Gastrocnemius medialis (tissue), 4 donors: ENCODE data around the gene SEC62. TPM values are rescaled to one million over a fixed set of nuclear protein-coding genes. Genes with fewer than 3 reads are reported as not detected.

ENCODE experiments used
- ATAC-seq, 2 donors: fragments of 150-250 bp; one replicate each; pipeline ENCODE4 v1.9.1; 2016
- DNase-seq, 2 donors: peaks; one replicate each; pipeline ENCODE4 v3.0.0-alpha.2; 2019
- H3K27ac ChIP-seq, 4 donors: fragments of 200-600 bp; sonication (generic); 1 replicate in 1 of 4; 2 replicates in 3 of 4; pipeline ENCODE4 v1.5.1; 2016 to 2018; ENCODE audit warnings: mild to moderate bottlenecking in 2 of 4, moderate library complexity in 1 of 4
- H3K27me3 ChIP-seq, 3 donors: fragments of 200-600 bp; sonication (generic) in 2 of 3; 1 replicate in 1 of 3; 2 replicates in 2 of 3; pipeline versions ENCODE4 v1.5.1 to v1.6.0; 2016 to 2019; ENCODE audit warnings: mild to moderate bottlenecking in 1 of 3, moderate library complexity in 1 of 3
- H3K36me3 ChIP-seq, 2 donors: fragments of 200-600 bp; sonication (generic) in 1 of 2; one replicate each; pipeline ENCODE4 v1.5.1; 2017 to 2018
- H3K4me1 ChIP-seq, 2 donors: fragments of 200-600 bp; sonication (generic) in 1 of 2; one replicate each; pipeline ENCODE4 v1.5.1; 2016 to 2017; ENCODE audit warnings: mild to moderate bottlenecking in 2 of 2
- H3K4me3 ChIP-seq, 4 donors: fragments of 200-600 bp; sonication (generic) in 3 of 4; 1 replicate in 1 of 4; 2 replicates in 3 of 4; pipeline ENCODE4 v1.5.1; 2016 to 2019; ENCODE audit warnings: mild to moderate bottlenecking in 2 of 4
- H3K9me3 ChIP-seq, 3 donors: fragments of 200-600 bp; sonication (generic) in 2 of 3; 1 replicate in 1 of 3; 2 replicates in 2 of 3; pipeline ENCODE4 v1.5.1; 2016 to 2019
- POLR2A ChIP-seq, 2 donors: fragments of 450-650 bp; IDR thresholded peaks; one replicate each; pipeline ENCODE4 v1.6.1; 2017; ENCODE audit warnings: antibody characterized with exemption in 2 of 2, mild to moderate bottlenecking in 2 of 2, moderate library complexity in 2 of 2
- in situ Hi-C, 4 donors: fragments of 200-750 bp; cut with MboI; loops; one replicate each; pipeline versions ENCODE4 v1.15.0 to v1.8.0; 2017; ENCODE audit warnings: low sequenced_read_pairs in 4 of 4
- intact Hi-C: fragments of 100-400 bp; cut with DNase I; formaldehyde crosslinking; loops from one replicate; pipeline ENCODE4 v1.15.1; 2023; ENCODE audit warnings: low total_unique reads
- total RNA-seq, 4 donors: library from RNA; depleted of rRNA; stranded (reverse); fragments of >200 nt; gene quantifications; one replicate each; pipeline versions ENCODE4 v1.1.0 to v1.2.3, GENCODE V29; 2016
- TF ChIP-seq, protein P1 (sequence below), 5 experiments: fragments of 450-650 bp in 3 of 5; fragments of 200-600 bp in 2 of 5; sonication (generic) in 2 of 5; IDR thresholded peaks in 4 of 5; conservative IDR thresholded peaks in 1 of 5; 1 replicate in 4 of 5; 2 replicates in 1 of 5; pipeline ENCODE4 v1.5.1; 2016 to 2019; ENCODE audit warnings: antibody characterized with exemption in 5 of 5, mild to moderate bottlenecking in 3 of 5, moderate library complexity in 3 of 5

SEC62 gene
- total RNA-seq, 4 donors from 2014 or later, result 22.6 to 42.8 (median 30.4) TPM

DNA sequence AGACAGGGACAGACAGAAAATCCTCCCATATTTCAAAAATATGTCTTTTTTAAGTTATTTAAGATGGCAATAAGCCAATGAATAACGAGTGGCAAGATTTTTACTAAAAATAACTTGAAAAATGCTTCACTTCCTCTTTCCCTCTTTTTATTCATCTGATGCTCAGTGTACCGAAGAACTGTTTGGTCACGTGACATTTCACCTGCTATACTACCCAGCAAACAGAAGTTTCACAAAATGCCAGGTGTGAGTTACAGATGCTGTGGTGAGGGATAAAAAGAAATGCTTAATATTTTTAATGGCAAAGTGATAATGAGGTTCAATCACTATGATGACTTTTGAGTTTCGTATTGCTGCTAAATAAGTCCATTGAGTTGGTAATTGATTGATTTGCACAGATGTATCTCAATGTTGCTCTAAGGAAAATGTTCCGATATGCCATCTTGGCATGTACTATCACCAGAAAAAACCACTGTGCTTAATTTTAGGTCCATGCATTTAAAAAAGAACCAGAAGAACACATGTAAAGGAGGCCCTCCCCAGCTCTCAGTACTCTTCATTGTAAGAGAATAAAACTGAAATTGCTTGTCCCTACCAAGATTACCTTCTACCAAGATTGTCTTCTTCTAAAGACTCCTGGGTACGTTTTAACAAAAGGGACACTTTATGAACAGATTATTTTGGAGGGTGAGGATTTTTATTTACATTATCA, 26.0 kb upstream of the SEC62 start:
- Histone ChIP-seq H3K36me3 (no peaks in the 10 kb centered on the region), H3K9me3 (no peaks in the 10 kb centered on the region), H3K4me1 (no peaks in the 10 kb centered on the region), H3K27ac (no peak overlapping the region), H3K27me3 (peaks cover 0 to 3% (median 0%) of the 10 kb centered on the region in 3 donors), H3K4me3 (no peak overlapping the region)
- intact Hi-C loops (no loop called here), in situ Hi-C loops (no loop called here)
- TF ChIP-seq POLR2A (IDR thresholded peaks at IDR 0.05), result no peak
- TF ChIP-seq, protein P1, sequence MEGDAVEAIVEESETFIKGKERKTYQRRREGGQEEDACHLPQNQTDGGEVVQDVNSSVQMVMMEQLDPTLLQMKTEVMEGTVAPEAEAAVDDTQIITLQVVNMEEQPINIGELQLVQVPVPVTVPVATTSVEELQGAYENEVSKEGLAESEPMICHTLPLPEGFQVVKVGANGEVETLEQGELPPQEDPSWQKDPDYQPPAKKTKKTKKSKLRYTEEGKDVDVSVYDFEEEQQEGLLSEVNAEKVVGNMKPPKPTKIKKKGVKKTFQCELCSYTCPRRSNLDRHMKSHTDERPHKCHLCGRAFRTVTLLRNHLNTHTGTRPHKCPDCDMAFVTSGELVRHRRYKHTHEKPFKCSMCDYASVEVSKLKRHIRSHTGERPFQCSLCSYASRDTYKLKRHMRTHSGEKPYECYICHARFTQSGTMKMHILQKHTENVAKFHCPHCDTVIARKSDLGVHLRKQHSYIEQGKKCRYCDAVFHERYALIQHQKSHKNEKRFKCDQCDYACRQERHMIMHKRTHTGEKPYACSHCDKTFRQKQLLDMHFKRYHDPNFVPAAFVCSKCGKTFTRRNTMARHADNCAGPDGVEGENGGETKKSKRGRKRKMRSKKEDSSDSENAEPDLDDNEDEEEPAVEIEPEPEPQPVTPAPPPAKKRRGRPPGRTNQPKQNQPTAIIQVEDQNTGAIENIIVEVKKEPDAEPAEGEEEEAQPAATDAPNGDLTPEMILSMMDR (IDR thresholded peaks at IDR 0.05 in 4 of 5, conservative IDR thresholded peaks at IDR 0.05 in 1 of 5), result no peak
- DNase-seq (no peak), ATAC-seq (no peak)

DNA sequence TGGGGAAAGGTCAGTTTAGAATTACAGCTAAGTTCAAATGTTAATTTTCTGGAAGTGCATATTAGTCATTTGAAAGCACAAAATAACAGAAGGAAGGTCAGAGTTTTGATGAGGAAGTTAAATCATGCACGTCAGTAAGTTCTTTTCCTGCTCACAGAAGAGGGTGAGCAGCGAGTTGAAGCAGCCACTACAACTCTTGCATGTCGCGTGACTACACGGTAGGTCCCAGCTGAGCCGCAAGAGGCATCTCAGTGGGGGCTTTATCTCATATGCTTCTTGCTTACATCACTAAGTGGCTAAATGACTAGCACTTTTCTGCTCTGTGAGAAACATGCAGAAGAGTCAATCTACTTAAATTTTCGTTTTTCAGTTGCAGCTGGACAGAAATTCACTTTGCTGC, 21.3 kb upstream of the SEC62 start:
- Histone ChIP-seq H3K4me3 (no peak overlapping the region), H3K36me3 (no peaks in the 10 kb centered on the region), H3K4me1 (no peaks in the 10 kb centered on the region), H3K9me3 (no peaks in the 10 kb centered on the region), H3K27ac (no peak overlapping the region), H3K27me3 (peaks cover 0 to 3% (median 0%) of the 10 kb centered on the region in 3 donors)
- intact Hi-C loops, result no loop called here
- no peak for TF ChIP-seq POLR2A (IDR thresholded peaks at IDR 0.05)
- TF ChIP-seq, protein P1 (IDR thresholded peaks at IDR 0.05 in 4 of 5, conservative IDR thresholded peaks at IDR 0.05 in 1 of 5), result no peak
- DNase-seq, result no peak
- no peak for ATAC-seq
- in situ Hi-C loops, result no loop called here

DNA sequence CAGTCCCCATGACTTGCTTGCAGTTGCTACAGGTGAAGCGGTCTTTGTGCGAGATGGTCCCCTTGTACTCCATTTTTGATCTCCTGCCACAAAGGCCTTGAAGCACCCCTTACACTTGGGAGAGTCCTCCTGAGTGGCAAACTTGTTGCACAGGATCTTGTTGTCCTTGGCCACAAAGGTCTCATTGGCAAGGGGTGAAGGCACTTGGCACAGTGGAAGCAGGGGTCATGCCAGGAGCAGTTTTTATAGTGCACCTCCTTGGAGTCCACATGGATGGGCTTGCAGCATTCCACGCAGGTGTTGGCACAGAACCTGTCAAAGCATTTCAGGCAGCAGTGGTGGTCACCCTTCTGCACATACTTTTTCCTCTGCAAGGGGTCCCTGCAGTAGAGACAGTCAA, 20.3 kb upstream of the SEC62 start:
- Histone ChIP-seq H3K4me3 (no peak overlapping the region), H3K9me3 (no peaks in the 10 kb centered on the region), H3K27ac (no peak overlapping the region), H3K27me3 (peaks cover 0 to 3% (median 0%) of the 10 kb centered on the region in 3 donors), H3K36me3 (no peaks in the 10 kb centered on the region), H3K4me1 (no peaks in the 10 kb centered on the region)
- intact Hi-C loops, result no loop called here
- DNase-seq (no peak), ATAC-seq (no peak)
- TF ChIP-seq POLR2A (IDR thresholded peaks at IDR 0.05), result no peak
- TF ChIP-seq, protein P1 (IDR thresholded peaks at IDR 0.05 in 4 of 5, conservative IDR thresholded peaks at IDR 0.05 in 1 of 5), result no peak
- in situ Hi-C loops, result no loop called here

DNA sequence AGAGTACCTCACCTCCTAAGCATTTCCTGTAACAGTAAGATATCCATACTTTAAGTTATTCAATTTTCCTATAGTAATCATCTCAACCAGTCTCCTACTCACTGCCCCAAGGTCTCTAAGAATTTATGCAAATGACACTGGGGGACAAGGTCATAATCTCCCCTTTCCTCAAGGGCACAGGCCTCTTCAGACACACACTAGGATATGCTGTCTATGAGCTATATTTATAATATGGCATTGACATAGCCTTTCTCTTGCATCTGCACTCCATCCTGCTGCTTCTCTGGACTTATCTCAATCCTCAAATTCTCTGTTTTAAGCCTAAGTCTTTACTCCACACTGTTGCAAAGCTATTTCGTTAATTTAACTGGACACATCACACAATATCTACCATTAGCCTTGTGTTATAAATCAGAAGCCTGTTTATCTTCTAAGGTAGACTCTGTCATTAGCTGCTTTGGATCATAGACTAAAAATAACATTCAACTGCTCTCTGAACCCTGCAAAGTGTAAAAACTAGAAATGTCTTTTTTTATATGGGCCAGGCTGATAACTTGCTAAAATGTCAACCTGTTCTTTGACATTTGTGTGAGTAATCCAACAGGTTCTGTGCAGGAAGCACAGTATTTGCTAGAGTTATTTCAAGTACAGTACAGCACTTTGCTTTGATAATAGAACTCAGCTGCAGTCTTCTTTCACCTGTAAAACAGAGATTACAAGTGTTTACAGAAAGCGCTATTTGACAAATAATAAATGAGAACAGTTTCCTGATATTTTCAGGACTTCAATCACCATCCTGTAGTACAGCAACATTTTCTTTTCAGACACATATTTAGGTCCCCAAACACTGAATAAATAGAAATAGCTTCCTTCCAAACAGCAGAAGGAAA, 17.8 kb upstream of the SEC62 start:
- no peak for ATAC-seq
- no peaks in the 10 kb centered on the region for H3K27me3 ChIP-seq
- H3K4me1 ChIP-seq, result no peaks in the 10 kb centered on the region
- TF ChIP-seq POLR2A (IDR thresholded peaks at IDR 0.05), result no peak
- TF ChIP-seq, protein P1 (IDR thresholded peaks at IDR 0.05 in 4 of 5, conservative IDR thresholded peaks at IDR 0.05 in 1 of 5), result no peak
- H3K27ac ChIP-seq, result no peak overlapping the region
- H3K36me3 ChIP-seq, result no peaks in the 10 kb centered on the region
- H3K4me3 ChIP-seq, result no peak overlapping the region
- H3K9me3 ChIP-seq, result no peaks in the 10 kb centered on the region
- intact Hi-C loops, result no loop called here
- in situ Hi-C loops, result no loop called here
- DNase-seq, result no peak
